Hippocampal formation (tissue), 2 donors: ENCODE measurements around the gene PTGES3.
"Not testable (repeated sequence)": the region's sequence is repeated elsewhere in the genome, so short reads cannot be mapped to it uniquely, and the experiment has no call there.

Experiments used
- DNase-seq, 2 donors: peaks; one replicate each; lab custom pipeline; 2025; lab: John Stamatoyannopoulos, UW

Gene PTGES3

GRCh38 chr12:56709759-56710376, 21.8 kb upstream of the PTGES3 start:
- no peak for DNase-seq

GRCh38 chr12:56704522-56704921, 16.4 kb upstream of the PTGES3 start:
- DNase-seq, result not testable (repeated sequence)

DNA sequence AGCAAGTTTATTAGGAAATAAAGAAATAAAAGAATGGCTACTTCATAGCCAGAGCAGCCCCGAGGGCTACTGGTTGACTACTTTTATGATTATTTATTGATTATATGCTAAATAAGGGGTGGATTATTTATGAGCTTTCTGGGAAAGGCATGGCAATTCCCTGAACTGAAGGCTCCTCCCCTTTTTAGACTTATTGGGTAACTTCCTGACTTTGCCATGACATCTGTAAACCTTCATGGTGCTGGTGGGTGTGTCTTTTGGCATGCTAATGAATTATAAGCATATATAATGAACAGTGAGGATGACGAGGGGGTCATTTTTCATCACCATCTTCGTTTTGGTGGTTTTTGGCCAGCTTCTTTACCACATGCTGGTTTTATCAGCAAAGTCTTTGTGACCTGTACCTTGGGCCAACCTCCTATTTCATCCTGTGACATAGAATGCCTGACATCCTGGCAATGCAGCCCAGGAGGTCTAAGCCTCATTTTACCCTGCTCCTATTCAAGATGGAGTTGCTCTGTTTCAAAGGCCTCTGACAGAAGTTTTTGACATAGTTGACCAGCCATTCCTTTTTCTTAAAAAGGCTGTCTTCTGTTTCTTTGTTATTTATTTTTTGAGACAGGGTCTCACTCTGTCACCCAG, 11.1 kb upstream of the PTGES3 start:
- DNase-seq, result no peak

DNA sequence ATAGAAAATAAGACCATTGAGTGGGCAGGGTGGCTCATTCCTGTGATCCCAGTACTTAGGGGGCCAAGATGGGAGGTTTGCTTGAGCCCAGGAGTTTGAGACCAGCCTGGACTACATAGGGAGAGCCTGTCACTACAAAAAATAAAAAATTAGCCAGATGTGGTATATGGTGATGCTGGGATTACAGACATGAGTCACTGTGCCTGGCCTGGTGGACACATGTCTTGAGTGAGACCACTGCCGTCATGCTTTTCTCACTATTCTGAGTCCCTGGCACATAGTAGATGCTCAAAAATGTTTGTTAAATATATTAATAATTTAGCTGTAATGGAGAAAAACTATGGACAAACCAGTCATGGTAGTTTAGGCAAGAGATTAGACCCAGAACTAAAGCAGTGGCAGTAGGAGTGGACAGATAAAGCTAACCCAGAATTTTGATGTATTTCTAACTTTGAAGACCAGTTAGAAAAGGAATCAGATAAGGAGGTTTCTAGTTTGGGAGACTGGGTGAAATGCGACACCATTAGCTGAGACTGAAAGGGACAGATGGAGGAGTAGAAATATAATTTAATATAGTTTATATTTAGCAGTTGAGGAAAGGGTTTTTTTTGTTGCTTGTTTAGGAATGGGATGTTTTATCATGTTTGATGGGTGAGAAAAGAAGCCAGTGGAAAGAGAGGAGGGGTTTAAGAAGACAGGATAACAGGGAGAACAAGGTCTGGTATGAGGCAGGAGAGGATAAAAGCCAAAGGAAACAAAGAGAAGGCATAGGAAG, 7.4 kb upstream of the PTGES3 start:
- DNase-seq, result no peak

DNA sequence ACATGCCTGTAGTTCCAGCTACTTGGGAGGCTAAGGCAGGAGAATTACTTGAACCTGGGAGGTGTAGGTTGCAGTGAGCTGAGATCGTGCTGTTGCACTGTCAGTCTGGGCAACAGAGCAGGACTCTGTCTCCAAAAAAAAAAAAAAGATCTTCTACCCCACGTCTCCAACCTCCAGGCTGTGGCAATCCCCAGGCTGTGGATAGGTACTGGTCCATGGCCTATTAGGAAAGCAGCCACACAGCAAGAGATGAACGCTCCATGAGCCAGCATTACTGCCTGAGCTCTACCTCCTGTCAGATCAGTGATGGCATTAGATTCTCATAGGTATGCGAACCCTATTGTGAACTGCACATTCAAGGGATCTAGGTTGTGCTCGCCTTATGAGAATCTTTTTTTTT, 6.1 kb upstream of the PTGES3 start:
- DNase-seq, result no peak

DNA sequence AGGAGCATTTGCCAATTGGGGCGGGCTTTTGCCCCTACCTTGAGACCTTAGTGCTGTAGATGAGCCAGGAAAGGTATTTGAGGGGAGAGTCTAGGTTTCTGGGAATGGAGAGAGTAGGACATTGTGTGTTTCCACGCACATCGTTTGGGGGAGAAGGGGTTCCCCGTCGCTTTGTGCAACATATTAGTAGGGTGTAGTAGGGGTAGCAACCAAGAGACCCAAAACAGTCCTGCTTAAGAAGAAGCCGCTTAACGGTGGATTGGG, 694 bp upstream of the PTGES3 start:
- DNase-seq, result no peak

DNA sequence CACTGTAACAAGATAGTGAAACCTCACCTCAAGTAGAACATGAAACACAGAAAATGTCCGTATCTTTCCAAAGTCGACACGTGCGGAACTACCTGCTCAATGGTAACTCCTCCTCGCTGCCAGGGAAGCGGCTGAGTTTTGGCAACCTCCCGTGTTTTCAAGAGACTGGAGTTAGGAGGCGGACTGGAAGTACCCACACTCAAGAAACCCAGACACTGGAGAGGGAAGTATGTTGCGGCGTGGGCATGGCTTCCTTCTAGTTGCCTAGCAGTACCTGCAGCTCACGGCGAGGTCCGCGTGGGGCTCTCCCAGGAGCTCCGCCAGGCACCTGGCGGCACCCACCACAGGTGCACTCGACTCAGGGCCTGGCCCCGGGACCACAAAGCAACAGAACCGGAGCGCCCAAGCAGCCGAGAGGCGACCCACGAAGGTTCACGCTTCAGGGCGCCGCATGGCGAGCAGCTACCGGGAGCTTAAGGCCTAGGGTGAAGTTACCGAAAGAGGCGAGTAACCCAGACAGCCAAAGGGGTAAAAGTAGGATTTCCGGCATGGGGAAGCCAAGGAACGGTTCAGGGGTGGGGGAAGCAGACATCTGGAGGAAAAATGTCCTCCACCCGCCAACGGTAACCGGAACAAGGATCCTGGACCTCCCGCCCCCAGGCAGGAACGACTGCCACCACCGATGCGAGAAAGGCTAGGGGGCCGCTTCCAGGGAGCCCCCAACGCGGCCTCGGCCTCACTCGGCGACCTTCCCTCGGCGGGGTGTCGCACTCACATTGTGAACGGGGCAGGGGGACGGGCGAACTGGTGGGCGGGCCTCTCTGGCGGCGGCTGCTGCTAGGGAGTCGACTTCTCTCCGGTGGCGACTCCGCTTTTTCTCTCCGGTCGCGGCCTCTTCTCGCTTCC, 608 bp downstream of the PTGES3 start:
- DNase-seq, result peak; percentile 39 to 48

DNA sequence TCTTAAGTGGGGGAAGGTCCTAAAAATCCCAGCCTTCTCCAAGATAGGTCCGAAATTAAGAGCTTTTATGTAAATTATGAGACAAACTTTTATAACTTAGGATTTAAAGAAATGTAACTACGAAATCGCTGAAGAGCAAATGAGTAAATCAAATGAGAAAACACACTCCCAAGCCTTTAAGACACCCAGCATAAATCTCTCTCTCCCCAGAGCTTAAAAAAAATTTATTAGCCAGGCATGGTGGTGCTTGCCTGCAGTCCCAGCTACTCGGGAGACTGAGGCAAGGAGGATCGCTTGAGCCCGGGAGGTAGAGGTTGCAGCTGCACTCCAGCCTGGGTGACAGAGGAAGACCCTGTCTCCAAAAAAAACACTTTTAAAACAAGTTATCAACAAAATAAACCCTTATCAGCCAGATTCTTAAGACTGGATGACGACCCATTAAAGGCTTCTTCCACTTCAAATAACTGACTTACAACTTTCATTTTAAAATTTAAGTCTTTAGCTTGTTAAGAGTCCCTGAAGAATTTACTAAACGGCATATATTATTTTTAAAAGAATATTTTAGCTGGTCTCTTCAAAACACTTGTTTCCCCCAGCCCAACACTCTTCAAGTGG, 3.2 kb downstream of the PTGES3 start:
- DNase-seq, result peak in 1 of 2 donors; percentile 2

- no peak for DNase-seq
Measured at GRCh38 chr12:56682323-56682722, 5.8 kb downstream of the PTGES3 start.

GRCh38 chr12:56679883-56680575, 8.1 kb downstream of the PTGES3 start:
- no peak for DNase-seq

GRCh38 chr12:56678852-56679251, 9.2 kb downstream of the PTGES3 start:
- DNase-seq, result no peak

DNA sequence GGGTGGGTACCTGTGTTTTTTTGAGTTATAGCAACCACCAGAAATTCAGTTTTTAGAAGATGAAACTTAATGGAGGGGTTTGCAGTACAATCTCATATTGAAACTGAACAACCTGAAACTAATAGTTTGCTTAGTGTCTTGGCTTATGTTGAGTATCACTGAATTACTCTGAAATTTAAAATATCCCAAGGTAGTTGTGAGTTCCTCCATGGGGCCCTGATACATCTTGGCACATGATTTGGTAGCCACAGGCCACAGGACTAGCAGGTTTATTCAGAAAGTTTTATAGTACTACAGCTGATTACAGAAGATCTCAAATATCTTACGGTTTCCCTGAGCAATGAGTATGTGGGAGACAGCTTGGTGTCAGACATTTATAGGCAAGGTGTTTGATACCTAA, 10.4 kb downstream of the PTGES3 start:
- DNase-seq, result no peak

DNA sequence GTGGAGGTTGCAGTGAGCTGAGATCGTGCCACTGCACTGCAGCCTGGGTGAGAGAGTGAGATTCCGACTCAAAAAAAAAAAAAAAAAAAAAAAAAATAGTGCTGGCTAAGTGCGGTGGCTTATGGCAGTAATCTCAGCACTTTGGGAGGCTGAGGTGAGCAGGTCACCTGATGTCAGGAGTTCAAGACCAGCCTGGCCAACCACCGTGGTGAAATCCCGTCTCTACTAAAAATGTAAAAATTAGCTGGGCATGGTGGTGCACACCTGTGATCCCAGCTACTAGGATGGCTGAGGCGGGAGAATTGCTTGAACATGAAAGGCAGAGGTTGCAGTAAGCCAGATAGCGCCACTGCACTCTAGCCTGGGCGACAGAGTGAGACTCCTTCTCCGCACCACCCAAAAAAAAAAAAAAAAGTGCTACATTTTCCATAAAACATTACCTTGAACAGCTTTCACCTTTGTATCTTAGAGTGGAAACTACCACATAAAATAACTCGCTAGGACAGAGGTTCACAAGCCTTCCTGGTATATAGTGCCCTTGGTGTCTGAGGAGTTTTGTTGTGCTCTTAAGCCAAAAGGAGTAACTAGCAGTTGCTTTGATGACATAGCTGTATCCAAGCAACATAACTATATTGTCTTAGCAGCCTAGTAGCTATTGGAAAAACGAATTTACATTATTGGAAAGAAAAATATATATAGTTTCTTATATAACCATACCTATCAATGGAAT, 11.1 kb downstream of the PTGES3 start:
- no peak for DNase-seq

DNA sequence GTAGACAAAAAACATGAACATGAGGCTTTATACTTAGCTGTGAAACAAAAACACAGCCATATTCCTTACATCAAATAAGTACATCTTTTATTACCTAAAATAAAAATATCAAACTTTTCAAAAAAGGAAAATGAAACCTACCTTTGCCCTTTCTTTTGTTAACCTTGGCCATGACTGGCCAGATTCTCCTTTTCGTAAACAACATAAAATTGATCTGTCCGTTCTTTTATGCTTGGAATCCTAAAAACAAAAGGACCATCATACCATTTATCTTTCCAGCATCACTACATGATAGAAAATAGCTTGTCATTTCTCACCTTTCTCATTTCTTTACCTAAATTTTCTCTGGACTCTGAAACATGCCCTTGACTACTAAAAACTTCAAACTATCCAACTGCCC, 16.5 kb downstream of the PTGES3 start:
- DNase-seq, result no peak

DNA sequence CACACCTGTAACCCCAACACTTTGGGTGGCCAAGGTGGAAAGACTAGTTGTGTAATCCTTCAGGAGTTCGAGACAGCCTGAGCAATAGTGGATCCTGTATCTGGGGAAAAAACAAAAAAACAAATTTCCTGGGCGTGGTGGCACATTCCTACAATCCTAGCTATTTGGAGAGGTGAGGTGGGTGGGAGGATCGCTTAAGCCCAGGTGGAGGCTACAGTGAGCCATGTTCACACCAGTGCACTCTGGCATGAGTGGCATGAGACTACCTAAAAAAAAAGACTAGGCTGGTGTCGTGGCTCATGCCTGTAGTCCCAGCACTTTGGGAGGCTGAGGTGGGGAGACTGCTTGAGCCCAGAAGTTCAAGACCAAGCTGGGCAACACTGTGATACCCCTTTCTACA, 17.2 kb downstream of the PTGES3 start:
- no peak for DNase-seq

- DNase-seq, result no peak
Measured at GRCh38 chr12:56668197-56668457, 20.0 kb downstream of the PTGES3 start.

DNA sequence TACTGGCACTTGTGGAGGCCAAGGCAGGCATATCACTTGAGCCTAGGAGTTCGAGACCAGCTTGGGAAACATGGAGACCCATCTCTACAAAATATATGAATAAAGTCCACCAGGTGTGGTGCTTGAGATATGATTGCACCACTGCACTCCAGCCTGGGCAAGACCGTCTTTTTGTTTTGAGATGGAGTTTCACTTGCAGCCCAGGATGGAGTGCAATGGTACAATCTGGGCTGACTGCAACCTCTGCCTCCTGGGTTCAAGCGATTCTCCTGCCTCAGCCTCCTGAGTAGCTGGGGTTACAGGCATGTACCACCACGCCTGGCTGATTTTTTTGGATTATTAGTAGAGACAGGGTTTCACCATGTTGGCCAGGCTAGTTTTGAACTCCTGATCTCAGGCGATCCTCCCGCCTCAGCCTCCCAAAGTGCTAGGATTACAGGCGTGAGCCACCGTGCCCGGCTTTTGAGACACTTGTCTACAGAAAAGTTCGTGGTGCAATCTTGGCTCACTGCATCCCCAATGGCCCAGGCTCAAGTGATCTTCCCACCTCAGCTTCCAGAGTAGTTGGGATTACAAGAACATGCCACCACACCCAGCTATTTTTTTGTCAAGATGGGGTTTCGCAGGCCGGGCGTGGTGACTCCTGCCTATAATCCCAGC, 26.0 kb downstream of the PTGES3 start:
- DNase-seq, result no peak

GRCh38 chr12:56661560-56661959, 26.5 kb downstream of the PTGES3 start:
- no peak for DNase-seq

GRCh38 chr12:56658921-56659320, 29.2 kb downstream of the PTGES3 start:
- no peak for DNase-seq
